Smooth muscle cell (in vitro differentiated cells): ENCODE measurements around the gene FGD5. TPM values are rescaled to one million over a fixed set of nuclear protein-coding genes. Genes with fewer than 3 reads are reported as not detected.

Source experiments
- DNase-seq: peaks from one replicate; lab custom pipeline; 2025; ENCODE audit not compliant: unreplicated experiment; lab: John Stamatoyannopoulos, UW
- H2AFZ ChIP-seq: fragments of 200-600 bp; sonication (generic); 2 replicates; pipeline ENCODE4 v1.6.0; 2016; ENCODE audit warnings: antibody characterized with exemption, low read depth, mild to moderate bottlenecking
- H3F3A ChIP-seq: fragments of 200-600 bp; sonication (generic); 2 replicates; pipeline ENCODE4 v1.6.0; 2017; ENCODE audit warnings: antibody characterized with exemption, low read depth
- H3K27ac ChIP-seq: fragments of 200-600 bp; sonication (generic); 2 replicates; pipeline ENCODE4 v1.5.1; 2016; ENCODE audit warnings: low read depth, mild to moderate bottlenecking
- H3K27me3 ChIP-seq: fragments of 200-600 bp; sonication (generic); 2 replicates; pipeline ENCODE4 v1.6.1; 2016; ENCODE audit warnings: low read depth, mild to moderate bottlenecking
- H3K36me3 ChIP-seq: fragments of 200-600 bp; sonication (generic); 2 replicates; pipeline ENCODE4 v1.5.1; 2016; ENCODE audit warnings: low read depth
- H3K4me1 ChIP-seq: fragments of 200-600 bp; sonication (generic); 2 replicates; pipeline ENCODE4 v1.5.1; 2016; ENCODE audit warnings: low read depth
- H3K4me2 ChIP-seq: fragments of 200-600 bp; sonication (generic); 2 replicates; pipeline ENCODE4 v1.6.0; 2016; ENCODE audit warnings: mild to moderate bottlenecking
- H3K4me3 ChIP-seq: fragments of 200-600 bp; sonication (generic); 2 replicates; pipeline ENCODE4 v1.5.1; 2016; ENCODE audit warnings: mild to moderate bottlenecking
- H3K79me2 ChIP-seq: fragments of 200-600 bp; sonication (generic); 2 replicates; pipeline ENCODE4 v1.6.0; 2016; ENCODE audit warnings: low read depth, mild to moderate bottlenecking
- H3K9ac ChIP-seq: fragments of 200-600 bp; sonication (generic); 2 replicates; pipeline ENCODE4 v1.6.0; 2016; ENCODE audit warnings: low read depth
- H3K9me3 ChIP-seq: fragments of 200-600 bp; sonication (generic); replicated peaks from 2 replicates; pipeline ENCODE4 v1.5.1; 2016; ENCODE audit warnings: low read depth
- H4K20me1 ChIP-seq: fragments of 200-600 bp; sonication (generic); 2 replicates; pipeline ENCODE4 v1.6.0; 2016; ENCODE audit warnings: low read depth
- CTCF ChIP-seq: fragments of 200-600 bp; sonication (generic); IDR thresholded peaks from 2 replicates; pipeline ENCODE4 v1.5.1; 2017; ENCODE audit warnings: borderline replicate concordance, mild to moderate bottlenecking, antibody characterized with exemption; ENCODE audit not compliant: insufficient read depth, poor library complexity, severe bottlenecking
- WGBS: methylation state at CpG from one replicate; pipeline ENCODE4 v1.1.7; 2016; ENCODE audit warnings: low lambda C conversion rate; 5-methylcytosine and 5-hydroxymethylcytosine counted together
- polyA plus RNA-seq: library from polyadenylated mRNA; unstranded; fragments of >200 nt; fragmentation: Nextera tagmentation; extraction: Ambion mirVana; gene quantifications from 2 replicates; pipeline ENCODE4 v1.2.1, GENCODE V29; 2016
- total RNA-seq: library from RNA; depleted of rRNA; stranded (reverse); fragments of >200 nt; gene quantifications from 2 replicates; pipeline ENCODE4 v1.2.3, GENCODE V29; 2014

FGD5 gene
- total and polyA plus RNA-seq, 2 experiments from 2014 or later, result 0.63 to 0.71 TPM

- Histone ChIP-seq H3K36me3 (no peaks in the 10 kb centered on the region), H3K9me3 (no peaks in the 10 kb centered on the region), H2AFZ (no peak overlapping the region), H3K4me3 (no peak overlapping the region), H3K27me3 (no peaks in the 10 kb centered on the region), H3K9ac (no peak overlapping the region), H3K79me2 (no peaks in the 10 kb centered on the region), H3K4me1 (no peaks in the 10 kb centered on the region), H3K4me2 (no peak overlapping the region), H4K20me1 (no peaks in the 10 kb centered on the region), H3K27ac (no peak overlapping the region), H3F3A (no peaks in the 10 kb centered on the region)
- no peak for TF ChIP-seq CTCF
- no CpG with 5 or more reads among the region's 1 CpG for WGBS
- no peak for DNase-seq
Measured at GRCh38 chr3:14858105-14858504, 39.3 kb downstream of the FGD5 start.

DNA sequence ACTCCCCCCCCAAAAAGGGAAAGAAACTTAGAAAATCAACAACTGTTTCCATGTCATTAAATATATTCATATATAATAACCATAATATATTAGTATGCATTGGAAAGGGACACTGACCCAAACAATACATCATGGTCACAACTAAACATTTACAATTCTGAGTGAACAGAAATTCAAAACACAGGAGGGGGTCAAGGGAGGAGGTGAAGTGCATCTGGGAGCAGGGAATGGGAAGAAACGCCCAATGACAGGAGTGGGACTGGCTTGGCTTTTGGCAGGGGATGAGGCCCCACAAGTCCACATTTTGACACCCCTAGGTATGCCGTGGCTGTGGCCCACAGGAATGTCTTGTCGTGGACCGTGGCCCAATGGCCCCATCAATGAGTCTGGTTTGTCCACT lies 41.1 kb downstream of the FGD5 start:
- no peak overlapping the region for H2AFZ ChIP-seq
- no peaks in the 10 kb centered on the region for H3K4me1 ChIP-seq
- H3K79me2 ChIP-seq, result no peaks in the 10 kb centered on the region
- H3K36me3 ChIP-seq, result no peaks in the 10 kb centered on the region
- H3K4me3 ChIP-seq, result no peak overlapping the region
- H3K9ac ChIP-seq, result no peak overlapping the region
- no peaks in the 10 kb centered on the region for H4K20me1 ChIP-seq
- TF ChIP-seq CTCF, result no peak
- 98% methylated on average over 4 of the region's 4 CpGs for WGBS
- no peak for DNase-seq
- H3K27ac ChIP-seq, result no peak overlapping the region
- H3K9me3 ChIP-seq, result no peaks in the 10 kb centered on the region
- H3F3A ChIP-seq, result no peaks in the 10 kb centered on the region
- no peaks in the 10 kb centered on the region for H3K27me3 ChIP-seq
- H3K4me2 ChIP-seq, result no peak overlapping the region

DNA sequence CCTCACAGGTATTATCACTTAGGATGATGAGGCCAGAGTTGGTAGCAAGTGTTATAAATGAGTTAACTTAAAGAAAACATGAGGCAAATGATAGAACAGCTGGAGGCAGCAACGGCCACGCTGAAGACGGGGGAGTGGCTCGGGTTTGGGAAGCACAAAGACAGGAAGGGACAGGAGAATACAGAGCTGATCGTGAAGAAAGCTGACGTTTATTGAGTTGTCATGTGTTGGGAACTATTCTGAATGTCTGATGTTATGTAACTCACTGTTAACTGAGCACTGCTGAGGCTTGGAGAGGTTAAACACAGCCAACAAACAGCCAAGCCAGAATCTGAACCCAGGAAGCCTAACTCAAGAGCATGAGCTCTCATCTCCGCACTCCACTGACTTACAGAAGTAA lies 42.3 kb downstream of the FGD5 start:
- H3K9ac ChIP-seq, result no peak overlapping the region
- no peak overlapping the region for H3K27ac ChIP-seq
- H3K4me2 ChIP-seq, result no peak overlapping the region
- H3K36me3 ChIP-seq, result no peaks in the 10 kb centered on the region
- H3F3A ChIP-seq, result no peaks in the 10 kb centered on the region
- H2AFZ ChIP-seq, result no peak overlapping the region
- H3K27me3 ChIP-seq, result no peaks in the 10 kb centered on the region
- WGBS, result 70% methylated on average over 7 of the region's 7 CpGs
- no peak for TF ChIP-seq CTCF
- H3K79me2 ChIP-seq, result no peaks in the 10 kb centered on the region
- no peaks in the 10 kb centered on the region for H4K20me1 ChIP-seq
- no peaks in the 10 kb centered on the region for H3K9me3 ChIP-seq
- no peak for DNase-seq
- H3K4me1 ChIP-seq, result no peaks in the 10 kb centered on the region
- no peak overlapping the region for H3K4me3 ChIP-seq

- Histone ChIP-seq H3K9ac (no peak overlapping the region), H3K27me3 (no peaks in the 10 kb centered on the region), H3K4me2 (no peak overlapping the region), H3K9me3 (no peaks in the 10 kb centered on the region), H3K4me3 (no peak overlapping the region), H3F3A (no peaks in the 10 kb centered on the region), H3K27ac (no peak overlapping the region), H3K36me3 (no peaks in the 10 kb centered on the region), H3K4me1 (no peaks in the 10 kb centered on the region), H3K79me2 (no peaks in the 10 kb centered on the region), H2AFZ (no peak overlapping the region), H4K20me1 (no peaks in the 10 kb centered on the region)
- 95% methylated on average over 8 of the region's 8 CpGs for WGBS
- TF ChIP-seq CTCF, result no peak
- no peak for DNase-seq
Measured at GRCh38 chr3:14861446-14862302, 42.9 kb downstream of the FGD5 start.
